PFSK-1 (cell line): Measurements from ENCODE around the gene UBFD1.

Experiments
- FOXP2 ChIP-seq: optimal IDR thresholded peaks from 2 replicates; pipeline ENCODE3; 2011; ENCODE audit warnings: borderline replicate concordance, control low read depth, inconsistent platforms; ENCODE audit not compliant: insufficient read depth; ENCODE audit errors: extremely low read length, extremely low read depth
- POLR2AphosphoS5 ChIP-seq: IDR thresholded peaks from 2 replicates; pipeline ENCODE4 v1.6.1; 2012; ENCODE audit warnings: low read depth, mild to moderate bottlenecking, control low read depth, low read length, moderate library complexity
- REST ChIP-seq, 2 experiments: IDR thresholded peaks; 2 replicates each; pipeline versions ENCODE4 v1.6.1 to v1.8.0; 2011 to 2012; ENCODE audit warnings: low read depth in 2 of 2, low read length in 2 of 2, control low read depth in 1 of 2, inconsistent platforms in 1 of 2, mild to moderate bottlenecking in 1 of 2, moderate library complexity in 1 of 2; ENCODE audit not compliant: insufficient read depth in 1 of 2
- SIN3A ChIP-seq: IDR thresholded peaks from 2 replicates; pipeline ENCODE4 v1.6.1; 2012; ENCODE audit warnings: mild to moderate bottlenecking, low read length, moderate library complexity, borderline replicate concordance; ENCODE audit not compliant: insufficient read depth
- TAF1 ChIP-seq: IDR thresholded peaks from 2 replicates; pipeline ENCODE4 v1.6.1; 2012; ENCODE audit warnings: low read length, control low read depth, borderline replicate concordance; ENCODE audit not compliant: insufficient read depth

The UBFD1 gene

GRCh38 chr16:23520500-23520899 is 37.0 kb upstream of the UBFD1 start:
- TF ChIP-seq REST (IDR thresholded peaks at IDR 0.05; ENCODE audit: insufficient read depth in 1 of 2, low read depth in 2 of 2, low read length in 2 of 2): no peak
- TF ChIP-seq SIN3A: no peak
- TF ChIP-seq TAF1: no peak
- TF ChIP-seq FOXP2: no peak
- TF ChIP-seq POLR2AphosphoS5: no peak

GRCh38 chr16:23521037-23521743 is 36.3 kb upstream of the UBFD1 start:
- TF ChIP-seq FOXP2 (no peak), REST (IDR thresholded peaks at IDR 0.05; ENCODE audit: insufficient read depth in 1 of 2, low read depth in 2 of 2, low read length in 2 of 2) (no peak), SIN3A (no peak), POLR2AphosphoS5 (no peak), TAF1 (no peak)

GRCh38 chr16:23521965-23522364 is 35.6 kb upstream of the UBFD1 start:
- no peak for TF ChIP-seq SIN3A
- no peak for TF ChIP-seq POLR2AphosphoS5
- TF ChIP-seq TAF1: no peak
- no peak for TF ChIP-seq REST (IDR thresholded peaks at IDR 0.05; ENCODE audit: insufficient read depth in 1 of 2, low read depth in 2 of 2, low read length in 2 of 2)
- TF ChIP-seq FOXP2: no peak

- TF ChIP-seq FOXP2: no peak
- no peak for TF ChIP-seq SIN3A
- no peak for TF ChIP-seq REST (IDR thresholded peaks at IDR 0.05; ENCODE audit: insufficient read depth in 1 of 2, low read depth in 2 of 2, low read length in 2 of 2)
- no peak for TF ChIP-seq TAF1
- no peak for TF ChIP-seq POLR2AphosphoS5
Observed at GRCh38 chr16:23523321-23523720, 34.2 kb upstream of the UBFD1 start.

- TF ChIP-seq TAF1: no peak
- TF ChIP-seq POLR2AphosphoS5: no peak
- TF ChIP-seq FOXP2: no peak
- no peak for TF ChIP-seq SIN3A
- no peak for TF ChIP-seq REST (IDR thresholded peaks at IDR 0.05; ENCODE audit: insufficient read depth in 1 of 2, low read depth in 2 of 2, low read length in 2 of 2)
Observed at GRCh38 chr16:23523876-23524385, 33.6 kb upstream of the UBFD1 start.
